Measurements from ENCODE around the gene ZBTB7A.
A peak's percentile ranks its signal among the peaks of the same experiment; 100 is the strongest.

ZBTB7A gene

GRCh38 chr19:4066682-4067395 lies at the start of gene ZBTB7A:
Gene ZBTB7A (minus strand): TSS chr19:4066899. CDS start chr19:4055232, 11,667 bp downstream.
- peak; percentile 86 for DNase-seq

- no peak for DNase-seq
These were observed 49.2 kb upstream of the ZBTB7A start for GRCh38 chr19:4115818-4116385.

GRCh38 chr19:4115050-4115817 lies 48.5 kb upstream of the ZBTB7A start:
- DNase-seq: peak; percentile 83

GRCh38 chr19:4114181-4114580 lies 47.5 kb upstream of the ZBTB7A start:
- DNase-seq: no peak

- no peak for DNase-seq
These were observed 46.8 kb upstream of the ZBTB7A start for GRCh38 chr19:4113398-4114088.

- no peak for DNase-seq
These were observed 45.7 kb upstream of the ZBTB7A start for GRCh38 chr19:4112367-4112766.

- no peak for DNase-seq
These were observed 42.9 kb upstream of the ZBTB7A start for GRCh38 chr19:4109626-4109945.

- peak; percentile 83 for DNase-seq
These were observed 42.3 kb upstream of the ZBTB7A start for GRCh38 chr19:4108767-4109625.

- DNase-seq: no peak
These were observed 36.4 kb upstream of the ZBTB7A start for GRCh38 chr19:4103080-4103433.

- no peak for DNase-seq
These were observed 35.8 kb upstream of the ZBTB7A start for GRCh38 chr19:4102339-4103079.

GRCh38 chr19:4101496-4101770 lies 34.7 kb upstream of the ZBTB7A start:
- DNase-seq: no peak

- no peak for DNase-seq
These were observed 34.2 kb upstream of the ZBTB7A start for GRCh38 chr19:4100647-4101495.

GRCh38 chr19:4099041-4099764 lies 32.5 kb upstream of the ZBTB7A start:
- DNase-seq: no peak

GRCh38 chr19:4098493-4098892 lies 31.8 kb upstream of the ZBTB7A start:
- DNase-seq: no peak

- no peak for DNase-seq
These were observed 30.8 kb upstream of the ZBTB7A start for GRCh38 chr19:4097501-4097900.

- no peak for DNase-seq
These were observed 29.6 kb upstream of the ZBTB7A start for GRCh38 chr19:4096049-4096892.

- DNase-seq: no peak
These were observed 28.8 kb upstream of the ZBTB7A start for GRCh38 chr19:4095488-4095844.

GRCh38 chr19:4094761-4095487 lies 28.2 kb upstream of the ZBTB7A start:
- DNase-seq: no peak

- no peak for DNase-seq
These were observed 27.6 kb upstream of the ZBTB7A start for GRCh38 chr19:4094291-4094690.

Data from CD4-positive, alpha-beta T cell treated with Interleukin-21 for 1 hour (primary cell).